Tibial nerve (tissue), 4 donors: ENCODE results near the gene ZMAT3. TPM values are rescaled to one million over a fixed set of nuclear protein-coding genes. Genes with fewer than 3 reads are reported as not detected.
"Not testable (repeated sequence)": the region's sequence is repeated elsewhere in the genome, so short reads cannot be mapped to it uniquely, and the experiment has no call there.

Source experiments
- DNase-seq, 2 donors: peaks; one replicate each; pipeline ENCODE4 v3.0.0-alpha.2; 2019; ENCODE audit warnings: low spot score in 2 of 2
- H3K27ac ChIP-seq, 4 donors: fragments of 200-600 bp; sonication (generic) in 3 of 4; one replicate each; pipeline ENCODE4 v1.5.1; 2017 to 2019; ENCODE audit warnings: mild to moderate bottlenecking in 1 of 4
- H3K27me3 ChIP-seq, 2 donors: fragments of 200-600 bp; sonication (generic) in 1 of 2; one replicate each; pipeline versions ENCODE4 v1.5.1 to v1.6.0; 2017 to 2019
- H3K36me3 ChIP-seq, 3 donors: fragments of 200-600 bp; sonication (generic); one replicate each; pipeline ENCODE4 v1.5.1; 2018 to 2019
- H3K4me1 ChIP-seq, 4 donors: fragments of 200-600 bp; sonication (generic) in 3 of 4; one replicate each; pipeline ENCODE4 v1.5.1; 2017 to 2019
- H3K4me3 ChIP-seq, 4 donors: fragments of 200-600 bp; sonication (generic) in 3 of 4; one replicate each; pipeline ENCODE4 v1.5.1; 2017 to 2019; ENCODE audit warnings: mild to moderate bottlenecking in 1 of 4, moderate library complexity in 1 of 4
- H3K9me3 ChIP-seq, 4 donors: fragments of 200-600 bp; sonication (generic) in 3 of 4; one replicate each; pipeline ENCODE4 v1.5.1; 2017 to 2019
- CTCF ChIP-seq, 5 experiments: fragments of 200-600 bp in 3 of 5; fragments of 450-650 bp in 2 of 5; sonication (generic) in 3 of 5; IDR thresholded peaks; one replicate each; pipeline ENCODE4 v1.5.1; 2016 to 2019; ENCODE audit warnings: antibody characterized with exemption in 5 of 5, mild to moderate bottlenecking in 3 of 5, moderate library complexity in 2 of 5
- EP300 ChIP-seq, 2 donors: sonication (generic); formaldehyde crosslinking; IDR thresholded peaks; one replicate each; pipeline ENCODE4 v1.6.1; 2017; ENCODE audit warnings: antibody characterized with exemption in 2 of 2, mild to moderate bottlenecking in 1 of 2
- POLR2A ChIP-seq, 2 donors: fragments of 450-650 bp; IDR thresholded peaks; one replicate each; pipeline ENCODE4 v1.6.1; 2017; ENCODE audit warnings: antibody characterized with exemption in 2 of 2, mild to moderate bottlenecking in 2 of 2, moderate library complexity in 2 of 2
- whole genome bisulfite sequencing, 2 donors: methylation state at CpG; one replicate each; pipeline ENCODE4 v1.1.5; 2018; 5-methylcytosine and 5-hydroxymethylcytosine counted together
- total RNA-seq, 4 donors: library from RNA; depleted of rRNA; stranded (reverse); fragments of >200 nt; gene quantifications; one replicate each; pipeline ENCODE4 v1.1.0, GENCODE V29; 2016

The ZMAT3 gene
- total RNA-seq: 10 to 100 TPM; 15.6 to 19.0 (median 16.7) TPM

GRCh38 chr3:179071323-179072099 lies at the start of gene ZMAT3:
TSS of gene ZMAT3 (minus strand) at chr3:179071809. CDS start at chr3:179067752, 4,057 bp downstream.
- peak within 1 kb of the TSS; percentile 68 to 88 (median 86) for H3K27ac ChIP-seq
- H3K4me3 ChIP-seq: peak within 1 kb of the TSS; percentile 76 to 84 (median 79)
- TF ChIP-seq EP300 (IDR thresholded peaks at IDR 0.05) (peak in 1 of 2 donors; percentile 73), POLR2A (IDR thresholded peaks at IDR 0.05) (peak; percentile 38 to 66), CTCF (IDR thresholded peaks at IDR 0.05) (no peak)
- no peaks in the 10 kb centered on the region for H3K27me3 ChIP-seq
- peaks cover 0 to 32% (median 6%) of the 10 kb centered on the region in 4 donors for H3K4me1 ChIP-seq
- H3K36me3 ChIP-seq: peaks cover 0 to 10% (median 0%) of the 10 kb centered on the region in 3 donors
- no peaks in the 10 kb centered on the region for H3K9me3 ChIP-seq
- WGBS, 2 donors: 0 to 1% methylated on average over 46 to 80 of the region's 80 CpGs
- DNase-seq: peak; percentile 67 to 69

GRCh38 chr3:179116816-179117215 lies 45.2 kb upstream of the ZMAT3 start:
- TF ChIP-seq EP300 (IDR thresholded peaks at IDR 0.05) (no peak), POLR2A (IDR thresholded peaks at IDR 0.05) (no peak), CTCF (IDR thresholded peaks at IDR 0.05) (no peak)
- WGBS, 2 donors: 45 to 50% methylated on average over 2 of the region's 2 CpGs

GRCh38 chr3:179115444-179115843 lies 43.8 kb upstream of the ZMAT3 start:
- not testable (repeated sequence) for H3K36me3 ChIP-seq, DNase-seq, H3K27me3 ChIP-seq, H3K27ac ChIP-seq, H3K4me3 ChIP-seq, H3K4me1 ChIP-seq, H3K9me3 ChIP-seq
- WGBS, 2 donors: 71 to 88% methylated on average over 1 of the region's 1 CpG

More at GRCh38 chr3:179116816-179117215, 45.2 kb upstream of the ZMAT3 start:
- H3K4me3 ChIP-seq: no peak overlapping the region
- no peaks in the 10 kb centered on the region for H3K27me3 ChIP-seq
- H3K36me3 ChIP-seq: no peaks in the 10 kb centered on the region
- H3K27ac ChIP-seq: no peak overlapping the region
- H3K4me1 ChIP-seq: no peaks in the 10 kb centered on the region
- H3K9me3 ChIP-seq: peaks cover 0 to 4% (median 0%) of the 10 kb centered on the region in 4 donors
- no peak for DNase-seq

- no peak overlapping the region for H3K27ac ChIP-seq
- no peak overlapping the region for H3K4me3 ChIP-seq
- H3K36me3 ChIP-seq: no peaks in the 10 kb centered on the region
- H3K4me1 ChIP-seq: no peaks in the 10 kb centered on the region
- no peak for TF ChIP-seq CTCF (IDR thresholded peaks at IDR 0.05)
- TF ChIP-seq POLR2A (IDR thresholded peaks at IDR 0.05): no peak
- TF ChIP-seq EP300 (IDR thresholded peaks at IDR 0.05): no peak
- no peaks in the 10 kb centered on the region for H3K27me3 ChIP-seq
- 46 to 49% methylated on average over 2 of the region's 2 CpGs for WGBS, 2 donors
- no peak for DNase-seq
- peaks cover 0 to 4% (median 0%) of the 10 kb centered on the region in 4 donors for H3K9me3 ChIP-seq
Measured at GRCh38 chr3:179113903-179114302, 42.3 kb upstream of the ZMAT3 start.

GRCh38 chr3:179108086-179108485 lies 36.5 kb upstream of the ZMAT3 start:
- H3K9me3 ChIP-seq: peaks cover 0 to 4% (median 0%) of the 10 kb centered on the region in 4 donors
- DNase-seq: no peak
- 44 to 46% methylated on average over 1 of the region's 1 CpG for WGBS, 2 donors
- H3K27me3 ChIP-seq: no peaks in the 10 kb centered on the region
- H3K4me3 ChIP-seq: no peak overlapping the region
- H3K4me1 ChIP-seq: no peaks in the 10 kb centered on the region
- H3K27ac ChIP-seq: no peak overlapping the region
- no peaks in the 10 kb centered on the region for H3K36me3 ChIP-seq
- TF ChIP-seq CTCF (IDR thresholded peaks at IDR 0.05) (no peak), POLR2A (IDR thresholded peaks at IDR 0.05) (no peak), EP300 (IDR thresholded peaks at IDR 0.05) (no peak)
